ENCODE measurements around the gene SLC22A9. TPM values are rescaled to one million over a fixed set of nuclear protein-coding genes. Genes with fewer than 3 reads are reported as not detected.

Gene SLC22A9
- total and polyA plus RNA-seq, 2 of the 4 experiments (the other 2 are of a cell fraction), result not detected

- ATAC-seq (ENCODE audit: low read depth) (no peak), DNase-seq (no peak)
- Histone ChIP-seq H2BK5ac (ENCODE audit: low read depth, low read length, poor library complexity, severe bottlenecking) (no peak overlapping the region), H3K18ac (ENCODE audit: low read depth, low read length) (no peak overlapping the region), H3K27me3 (ENCODE audit: control insufficient read depth, insufficient read depth, low read length) (no peaks in the 10 kb centered on the region), H4K8ac (ENCODE audit: low read depth in 2 of 2, low read length in 2 of 2) (no peak overlapping the region), H3K14ac (replicated peaks; ENCODE audit: low read depth, low read length) (no peak overlapping the region), H3K9ac (ENCODE audit: low read depth, low read length) (no peak overlapping the region), H4K20me1 (ENCODE audit: insufficient read depth, low read length) (no peaks in the 10 kb centered on the region), H3K4me3 (ENCODE audit: insufficient read depth, low read depth, low read length) (no peak overlapping the region), H4K91ac (ENCODE audit: insufficient read depth, low read depth, low read length) (no peak overlapping the region), H3K79me1 (ENCODE audit: low read depth in 1 of 2, low read length in 2 of 2) (no peaks in the 10 kb centered on the region), H3K9me1 (ENCODE audit: insufficient read depth, low read length) (peaks cover 2% of the 10 kb centered on the region; the same call in 1 of the 2 replicates), H2AK9ac (replicated peaks; ENCODE audit: low read depth, low read length, poor library complexity) (no peak overlapping the region), H2AK5ac (ENCODE audit: low read depth, low read length) (no peak overlapping the region), H2BK20ac (ENCODE audit: low read depth, low read length) (no peak overlapping the region), H3K4me2 (ENCODE audit: low read depth, low read length) (no peak overlapping the region), H2BK120ac (ENCODE audit: low read depth, low read length) (no peak overlapping the region), H3K4me1 (ENCODE audit: control insufficient read depth, insufficient read depth, low read length) (no peaks in the 10 kb centered on the region), H3K27ac (ENCODE audit: insufficient read depth, low read length) (no peak overlapping the region), H3K36me3 (ENCODE audit: control insufficient read depth, insufficient read depth, low read length) (no peaks in the 10 kb centered on the region), H4K5ac (ENCODE audit: low read depth, low read length) (no peak overlapping the region), H3K56ac (ENCODE audit: extremely low read depth, insufficient read depth, low read length) (no peak overlapping the region), H3K23ac (ENCODE audit: low read depth, low read length) (no peak overlapping the region), H3K4ac (ENCODE audit: low read depth, low read length) (no peak overlapping the region), H2AFZ (replicated peaks; ENCODE audit: low read length, poor library complexity) (no peak overlapping the region), H3K9me3 (ENCODE audit: control insufficient read depth, insufficient read depth, low read length) (no peaks in the 10 kb centered on the region), H2BK15ac (ENCODE audit: low read depth, low read length) (no peak overlapping the region)
- BruUV-seq (replicated peaks), result no TSS peak
- POLR2A ChIA-PET (ENCODE audit: unreplicated experiment), result no interaction called here
- intact Hi-C loops (cut with micrococcal nuclease), result no loop called here
- CTCF ChIA-PET, result no interaction called here
- WGBS, 2 experiments (ENCODE audit: extremely low coverage in 2 of 2, insufficient read length in 1 of 2), result 80% methylated on average over 1 of the region's 2 CpGs; no CpG with 5 or more reads in 1 of the 2 experiments
- in situ Hi-C loops (cut with MboI; ENCODE audit: low sequenced_read_pairs), result no loop called here
- TF ChIP-seq MAFK (IDR thresholded peaks at IDR 0.05; ENCODE audit: low read depth, low read length) (no peak), POLR2A (IDR thresholded peaks at IDR 0.05; ENCODE audit: low read depth, low read length) (no peak), SMC3 (IDR thresholded peaks at IDR 0.05; ENCODE audit: low read depth, low read length) (no peak), RFX5 (IDR thresholded peaks at IDR 0.05; ENCODE audit: low read depth, low read length) (no peak), NFE2L2 (IDR thresholded peaks at IDR 0.05; ENCODE audit: low read depth, low read length) (no peak), MXI1 (IDR thresholded peaks at IDR 0.05; ENCODE audit: borderline replicate concordance, low read depth, low read length) (no peak)
- dilution Hi-C loops (cut with HindIII; ENCODE audit: low sequenced_read_pairs, unreplicated experiment), result no loop called here
Measured at GRCh38 chr11:63445118-63445517, 75.5 kb downstream of the SLC22A9 start.
